Neural cell (in vitro differentiated cells): ENCODE data around the gene CRCP. TPM values are rescaled to one million over a fixed set of nuclear protein-coding genes. Genes with fewer than 3 reads are reported as not detected.
"Not testable (repeated sequence)": the region's sequence is repeated elsewhere in the genome, so short reads cannot be mapped to it uniquely, and the experiment has no call there.

Source experiments
- H2AFZ ChIP-seq: fragments of 200-600, 300-800 bp; sonication (generic), shearing (Covaris generic); 2 replicates; pipeline ENCODE4 v1.6.0; 2014; ENCODE audit warnings: low read depth, mild to moderate bottlenecking, antibody characterized with exemption, low read length, moderate library complexity
- H3F3A ChIP-seq: fragments of 200-600 bp; shearing (Covaris generic); 2 replicates; pipeline ENCODE4 v1.6.1; 2016; ENCODE audit warnings: mild to moderate bottlenecking, moderate library complexity, mixed read lengths, antibody characterized with exemption, low read length; ENCODE audit not compliant: insufficient read depth, poor library complexity, severe bottlenecking
- H3K27ac ChIP-seq: fragments of 200-600, 300-800 bp; sonication (generic), shearing (Covaris generic); 2 replicates; pipeline ENCODE4 v1.5.1; 2014; ENCODE audit warnings: mild to moderate bottlenecking, low read length, moderate library complexity
- H3K27me3 ChIP-seq: fragments of 300-800, 200-600 bp; sonication (generic), shearing (Covaris generic); 2 replicates; pipeline ENCODE4 v1.6.0; 2014; ENCODE audit warnings: mild to moderate bottlenecking, low read depth, low read length, moderate library complexity; ENCODE audit not compliant: insufficient read depth
- H3K36me3 ChIP-seq: fragments of 300-800, 200-600 bp; sonication (generic), shearing (Covaris generic); 2 replicates; pipeline ENCODE4 v1.5.1; 2014; ENCODE audit warnings: mild to moderate bottlenecking, antibody characterized with exemption, low read length, moderate library complexity; ENCODE audit not compliant: insufficient read depth
- H3K4me2 ChIP-seq: fragments of 300-800, 200-600 bp; sonication (generic), shearing (Covaris generic); 2 replicates; pipeline ENCODE4 v1.6.0; 2014; ENCODE audit warnings: mild to moderate bottlenecking, low read length
- H3K4me3 ChIP-seq: fragments of 300-800, 200-600 bp; sonication (generic), shearing (Covaris generic); 2 replicates; pipeline ENCODE4 v1.5.1; 2014; ENCODE audit warnings: mild to moderate bottlenecking, low read length, moderate library complexity
- H3K79me2 ChIP-seq: fragments of 200-600 bp; shearing (Covaris generic); replicated peaks from 2 replicates; pipeline ENCODE4 v1.6.0; 2014; ENCODE audit warnings: mild to moderate bottlenecking, low read length, moderate library complexity; ENCODE audit not compliant: insufficient read depth
- H3K9ac ChIP-seq: fragments of 300-800, 200-600 bp; sonication (generic), shearing (Covaris generic); 2 replicates; pipeline ENCODE4 v1.6.1; 2016; ENCODE audit warnings: mild to moderate bottlenecking, low read length, mixed read lengths
- H3K9me2 ChIP-seq: fragments of 200-600 bp; shearing (Covaris generic); 2 replicates; pipeline ENCODE4 v1.6.1; 2016; ENCODE audit warnings: mild to moderate bottlenecking, low read length, mixed read lengths; ENCODE audit not compliant: insufficient read depth
- H3K9me3 ChIP-seq: fragments of 200-600, 300-800 bp; sonication (generic), shearing (Covaris generic); 2 replicates; pipeline ENCODE4 v1.6.1; 2016; ENCODE audit warnings: mild to moderate bottlenecking, mixed run types, low read length, moderate library complexity, mixed read lengths
- H4K20me1 ChIP-seq: fragments of 200-600 bp; shearing (Covaris generic); 2 replicates; pipeline ENCODE4 v1.6.1; 2016; ENCODE audit warnings: mild to moderate bottlenecking, mixed run types; ENCODE audit not compliant: insufficient read depth
- CTCF ChIP-seq: fragments of 450-650 bp; IDR thresholded peaks from 2 replicates; pipeline ENCODE4 v1.5.1; 2014; ENCODE audit warnings: antibody characterized with exemption, mild to moderate bottlenecking, moderate library complexity; ENCODE audit not compliant: poor library complexity, severe bottlenecking
- EP300 ChIP-seq: fragments of 450-650 bp; conservative IDR thresholded peaks from 2 replicates; pipeline ENCODE4 v1.6.1; 2014; ENCODE audit warnings: antibody characterized with exemption, mild to moderate bottlenecking, moderate library complexity; ENCODE audit not compliant: poor library complexity, severe bottlenecking
- EZH2 ChIP-seq: fragments of 200-600, 300-800 bp; shearing (Covaris generic), sonication (generic); IDR thresholded peaks from 2 replicates; pipeline ENCODE4 v1.6.1; 2014; ENCODE audit warnings: antibody characterized with exemption, low read length, borderline replicate concordance, mild to moderate bottlenecking; ENCODE audit not compliant: insufficient read depth, poor library complexity, severe bottlenecking
- MXI1 ChIP-seq: fragments of 450-650 bp; conservative IDR thresholded peaks from 2 replicates; pipeline ENCODE4 v1.6.1; 2014; ENCODE audit warnings: antibody characterized with exemption, mild to moderate bottlenecking; ENCODE audit not compliant: poor library complexity, severe bottlenecking
- POLR2AphosphoS5 ChIP-seq: IDR thresholded peaks from 2 replicates; pipeline ENCODE4 v1.6.1; 2012
- RAD21 ChIP-seq: fragments of 450-650 bp; conservative IDR thresholded peaks from 2 replicates; pipeline ENCODE4 v1.6.1; 2014; ENCODE audit warnings: antibody characterized with exemption, mild to moderate bottlenecking, moderate library complexity
- REST ChIP-seq: IDR thresholded peaks from 2 replicates; pipeline ENCODE4 v1.6.1; 2012; ENCODE audit warnings: borderline replicate concordance
- SMC3 ChIP-seq: fragments of 450-650 bp; conservative IDR thresholded peaks from 2 replicates; pipeline ENCODE4 v1.6.1; 2014; ENCODE audit warnings: antibody characterized with exemption, mild to moderate bottlenecking, moderate library complexity; ENCODE audit not compliant: poor library complexity
- TAF1 ChIP-seq: IDR thresholded peaks from 2 replicates; pipeline ENCODE4 v1.6.1; 2012; ENCODE audit warnings: low read depth
- polyA plus RNA-seq: library from polyadenylated mRNA; depleted of rRNA; stranded (reverse); fragments of >200 nt; gene quantifications from 2 replicates; pipeline ENCODE4 v1.2.3, GENCODE V29; 2014

CRCP gene
- polyA plus RNA-seq, 1 donor from 2014 or later = 53.6 TPM

GRCh38 chr7:66103994-66104393 is 10.7 kb upstream of the CRCP start:
- H4K20me1 ChIP-seq, H3K27ac ChIP-seq, H3K9me3 ChIP-seq, H2AFZ ChIP-seq, H3K9ac ChIP-seq, H3K4me3 ChIP-seq, H3K4me2 ChIP-seq, H3K79me2 ChIP-seq, H3K36me3 ChIP-seq, H3K27me3 ChIP-seq, H3K9me2 ChIP-seq, H3F3A ChIP-seq: not testable (repeated sequence)

- Histone ChIP-seq H3K27ac (no peak overlapping the region), H3K79me2 (no peaks in the 10 kb centered on the region), H3K9me2 (no peaks in the 10 kb centered on the region), H3K4me3 (no peak overlapping the region), H3K9ac (no peak overlapping the region), H3F3A (no peaks in the 10 kb centered on the region), H4K20me1 (no peaks in the 10 kb centered on the region), H3K9me3 (no peaks in the 10 kb centered on the region), H3K4me2 (no peak overlapping the region), H2AFZ (no peak overlapping the region), H3K27me3 (no peaks in the 10 kb centered on the region), H3K36me3 (no peaks in the 10 kb centered on the region)
- TF ChIP-seq TAF1 (no peak), EP300 (no peak), REST (no peak), SMC3 (no peak), MXI1 (no peak), POLR2AphosphoS5 (no peak), CTCF (no peak), RAD21 (no peak), EZH2 (no peak)
These were observed 9.3 kb upstream of the CRCP start for GRCh38 chr7:66105263-66105748.

- not testable (repeated sequence) for H3K9me2 ChIP-seq, H4K20me1 ChIP-seq, H2AFZ ChIP-seq
These were observed 6.2 kb upstream of the CRCP start for GRCh38 chr7:66108410-66108809.

More at GRCh38 chr7:66108410-66108809, 6.2 kb upstream of the CRCP start:
- not testable (repeated sequence) for H3K9ac ChIP-seq, H3K79me2 ChIP-seq, H3K4me3 ChIP-seq, H3K9me3 ChIP-seq, H3K36me3 ChIP-seq, H3K27ac ChIP-seq, H3K4me2 ChIP-seq, H3F3A ChIP-seq, H3K27me3 ChIP-seq
